MCF 10A (cell line): ENCODE measurements around the gene SNRPD3. TPM values are rescaled to one million over a fixed set of nuclear protein-coding genes. Genes with fewer than 3 reads are reported as not detected.

Source experiments
- BruUV-seq: library from RNA; stranded (reverse); fragments of 400-500 nt; replicated peaks from 2 replicates; lab custom pipeline; 2021; lab: Mats Ljungman, UMichigan
- CTCF ChIA-PET: fragments of 300-600 bp; sonication (Branson Sonifier 250); formaldehyde crosslinking; extraction: SDS; loops from one replicate; lab custom pipeline; 2021; ENCODE audit warnings: antibody characterized with exemption, inconsistent platforms; lab: Yijun Ruan, JAX
- POLR2A ChIA-PET: fragments of 300-600, 350-650 bp; sonication (Branson Sonifier 250); formaldehyde crosslinking; extraction: SDS; loops from one replicate; lab custom pipeline; 2020; ENCODE audit warnings: antibody characterized with exemption, inconsistent platforms; lab: Yijun Ruan, JAX
- DNase-seq: peaks from one replicate; pipeline ENCODE4 v3.0.0-alpha.2; 2018; ENCODE audit not compliant: unreplicated experiment
- H3K27ac Mint-ChIP-seq: one replicate; pipeline ENCODE4 v1.8.0; 2022; ENCODE audit warnings: mild to moderate bottlenecking, low read depth, mixed read lengths; ENCODE audit not compliant: unreplicated experiment
- H3K27me3 Mint-ChIP-seq: one replicate; pipeline ENCODE4 v1.8.0; 2022; ENCODE audit warnings: mixed read lengths; ENCODE audit not compliant: insufficient read depth, unreplicated experiment
- H3K36me3 Mint-ChIP-seq: one replicate; pipeline ENCODE4 v1.8.0; 2022; ENCODE audit warnings: mild to moderate bottlenecking, moderate library complexity, mixed read lengths; ENCODE audit not compliant: insufficient read depth, unreplicated experiment
- H3K4me1 Mint-ChIP-seq: one replicate; pipeline ENCODE4 v1.8.0; 2022; ENCODE audit warnings: mixed read lengths; ENCODE audit not compliant: insufficient read depth, unreplicated experiment
- H3K4me3 Mint-ChIP-seq: one replicate; pipeline ENCODE4 v1.8.0; 2022; ENCODE audit warnings: mild to moderate bottlenecking, moderate library complexity, mixed read lengths; ENCODE audit not compliant: unreplicated experiment
- H3K9me3 Mint-ChIP-seq: one replicate; pipeline ENCODE4 v1.8.0; 2022; ENCODE audit warnings: mixed read lengths; ENCODE audit not compliant: unreplicated experiment
- intact Hi-C: fragments of 100-400 bp; cut with micrococcal nuclease; formaldehyde crosslinking; loops from 2 replicates; pipeline ENCODE4 v1.14.1; 2022
- total RNA-seq: library from RNA; stranded (reverse); gene quantifications from 2 replicates; pipeline ENCODE4 v1.2.3, GENCODE V29; 2022
- TF ChIP-seq, protein P1 (sequence below): fragments of 200-600 bp; IDR thresholded peaks from one replicate; pipeline ENCODE4 v1.8.0; 2022; ENCODE audit warnings: antibody characterized with exemption, mild to moderate bottlenecking; ENCODE audit not compliant: unreplicated experiment

Gene SNRPD3
- total RNA-seq, 1 experiment from 2014 or later = 94.6 TPM

DNA sequence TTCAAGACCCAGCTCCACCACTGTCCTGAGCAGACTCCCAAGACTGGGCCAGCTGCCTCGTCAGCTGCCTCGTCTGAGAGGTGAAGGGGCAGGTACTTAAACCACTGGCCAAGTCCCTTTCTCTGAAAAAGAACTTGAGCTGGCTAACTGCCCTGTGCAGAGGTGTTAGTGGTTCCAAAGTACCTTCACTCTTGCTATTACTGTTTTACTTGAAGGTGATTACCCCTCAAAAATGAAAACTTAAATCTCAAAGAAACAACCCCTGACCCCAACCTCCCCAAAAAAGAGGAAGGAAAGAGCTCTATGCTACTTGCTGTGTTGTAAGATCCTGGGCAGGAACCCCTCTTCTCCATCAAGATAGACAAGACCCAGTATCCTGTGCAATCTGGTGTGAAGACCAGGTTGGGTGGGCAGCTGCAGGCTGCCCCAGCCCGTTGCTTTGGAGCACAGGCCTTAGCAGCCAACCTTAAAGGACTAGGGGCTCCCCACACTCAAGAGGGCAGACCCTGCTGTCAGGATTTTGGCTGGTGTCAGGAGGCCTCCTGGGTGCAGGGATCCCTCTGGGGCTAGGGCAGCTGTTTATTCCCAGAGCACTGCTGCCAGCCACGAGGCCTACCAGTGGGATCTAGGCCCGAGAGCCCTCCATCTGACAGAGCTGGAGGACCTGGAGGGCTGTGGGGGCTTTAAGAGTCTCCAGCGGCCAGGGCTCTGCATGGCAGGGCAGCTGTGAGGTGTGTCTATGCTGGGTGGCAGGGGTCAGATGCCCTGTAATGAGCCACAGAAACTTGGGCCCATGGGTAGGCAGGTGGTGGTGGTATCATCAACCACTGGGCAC, 13.9 kb upstream of the SNRPD3 start:
- no peak for DNase-seq
- no peaks in the 10 kb centered on the region for H3K27me3 Mint-ChIP-seq
- H3K9me3 Mint-ChIP-seq = no peaks in the 10 kb centered on the region
- BruUV-seq = no TSS peak
- intact Hi-C loops = no loop called here
- CTCF ChIA-PET = interaction anchor here (0.6 kb wide), 1 partner anchor 98 kb away, joined by 4 read pairs; no protein-coding TSS in a partner anchor
- no peak overlapping the region for H3K27ac Mint-ChIP-seq
- POLR2A ChIA-PET = interaction anchor here (0.5 to 1.6 kb wide), 2 partner anchors 12 to 116 kb away, joined by 3 to 6 read pairs; no protein-coding TSS in a partner anchor
- no peaks in the 10 kb centered on the region for H3K4me1 Mint-ChIP-seq
- H3K36me3 Mint-ChIP-seq = peaks cover 50% of the 10 kb centered on the region
- TF ChIP-seq, protein P1, sequence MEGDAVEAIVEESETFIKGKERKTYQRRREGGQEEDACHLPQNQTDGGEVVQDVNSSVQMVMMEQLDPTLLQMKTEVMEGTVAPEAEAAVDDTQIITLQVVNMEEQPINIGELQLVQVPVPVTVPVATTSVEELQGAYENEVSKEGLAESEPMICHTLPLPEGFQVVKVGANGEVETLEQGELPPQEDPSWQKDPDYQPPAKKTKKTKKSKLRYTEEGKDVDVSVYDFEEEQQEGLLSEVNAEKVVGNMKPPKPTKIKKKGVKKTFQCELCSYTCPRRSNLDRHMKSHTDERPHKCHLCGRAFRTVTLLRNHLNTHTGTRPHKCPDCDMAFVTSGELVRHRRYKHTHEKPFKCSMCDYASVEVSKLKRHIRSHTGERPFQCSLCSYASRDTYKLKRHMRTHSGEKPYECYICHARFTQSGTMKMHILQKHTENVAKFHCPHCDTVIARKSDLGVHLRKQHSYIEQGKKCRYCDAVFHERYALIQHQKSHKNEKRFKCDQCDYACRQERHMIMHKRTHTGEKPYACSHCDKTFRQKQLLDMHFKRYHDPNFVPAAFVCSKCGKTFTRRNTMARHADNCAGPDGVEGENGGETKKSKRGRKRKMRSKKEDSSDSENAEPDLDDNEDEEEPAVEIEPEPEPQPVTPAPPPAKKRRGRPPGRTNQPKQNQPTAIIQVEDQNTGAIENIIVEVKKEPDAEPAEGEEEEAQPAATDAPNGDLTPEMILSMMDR = no peak
- H3K4me3 Mint-ChIP-seq = no peak overlapping the region

DNA sequence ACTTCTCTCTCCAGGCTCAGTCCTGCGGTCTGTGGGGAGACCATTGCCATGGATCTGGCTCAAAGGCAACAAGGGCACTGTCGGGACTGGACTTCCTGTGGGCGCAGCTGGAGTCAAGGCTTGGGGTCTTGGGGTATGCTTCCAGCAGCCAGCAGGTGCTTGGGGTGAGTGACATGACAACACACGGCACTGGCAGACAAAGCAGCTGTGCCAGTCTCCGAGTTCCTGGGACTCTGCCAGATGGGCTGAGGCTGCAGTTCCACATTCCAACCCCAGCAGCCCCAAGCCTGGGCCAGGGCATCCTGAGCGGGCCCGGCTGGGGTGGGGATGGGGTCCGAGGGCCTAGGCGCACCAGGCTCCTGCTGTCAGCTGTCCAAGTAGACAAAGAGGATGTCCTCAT, 13.2 kb upstream of the SNRPD3 start:
- BruUV-seq = no TSS peak

DNA sequence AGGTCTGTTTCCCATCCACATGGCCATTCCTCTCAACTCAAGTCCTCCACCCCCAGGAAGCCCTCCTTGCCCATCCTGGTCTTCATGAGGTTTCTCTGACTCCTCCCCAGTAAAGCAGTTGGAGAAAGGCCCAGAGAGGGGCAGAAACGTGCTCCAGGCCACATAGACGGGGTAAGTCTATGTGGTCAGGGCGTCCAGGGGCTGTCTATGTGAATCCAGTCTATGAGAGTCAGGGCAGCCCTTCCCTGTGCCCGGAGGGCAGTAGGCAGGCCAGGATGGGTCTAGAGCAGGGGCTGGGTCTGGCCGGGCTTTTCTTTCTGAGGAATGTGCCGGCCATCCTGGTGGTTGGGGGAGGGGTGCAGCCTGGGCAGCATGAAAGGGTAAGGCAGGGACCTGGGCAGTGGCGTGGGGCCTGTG, 12.6 kb upstream of the SNRPD3 start:
- BruUV-seq = no TSS peak
- CTCF ChIA-PET = no interaction called here
- peaks cover 62% of the 10 kb centered on the region for H3K36me3 Mint-ChIP-seq
- intact Hi-C loops = no loop called here
- POLR2A ChIA-PET = no interaction called here
- H3K27ac Mint-ChIP-seq = no peak overlapping the region
- no peak for DNase-seq
- H3K4me3 Mint-ChIP-seq = no peak overlapping the region
- no peaks in the 10 kb centered on the region for H3K4me1 Mint-ChIP-seq
- H3K9me3 Mint-ChIP-seq = no peaks in the 10 kb centered on the region
- no peaks in the 10 kb centered on the region for H3K27me3 Mint-ChIP-seq
- TF ChIP-seq, protein P1 = no peak

More for the DNA sequence above, 13.2 kb upstream of the SNRPD3 start:
- Mint-ChIP-seq H3K36me3 (peaks cover 56% of the 10 kb centered on the region), H3K27me3 (no peaks in the 10 kb centered on the region), H3K27ac (no peak overlapping the region), H3K4me3 (no peak overlapping the region), H3K9me3 (no peaks in the 10 kb centered on the region), H3K4me1 (no peaks in the 10 kb centered on the region)
- DNase-seq = no peak
- CTCF ChIA-PET = no interaction called here
- POLR2A ChIA-PET = interaction anchor here (1.6 kb wide), 1 partner anchor 11 kb away, joined by 6 read pairs; no protein-coding TSS in a partner anchor
- TF ChIP-seq, protein P1 = no peak
- intact Hi-C loops = no loop called here

DNA sequence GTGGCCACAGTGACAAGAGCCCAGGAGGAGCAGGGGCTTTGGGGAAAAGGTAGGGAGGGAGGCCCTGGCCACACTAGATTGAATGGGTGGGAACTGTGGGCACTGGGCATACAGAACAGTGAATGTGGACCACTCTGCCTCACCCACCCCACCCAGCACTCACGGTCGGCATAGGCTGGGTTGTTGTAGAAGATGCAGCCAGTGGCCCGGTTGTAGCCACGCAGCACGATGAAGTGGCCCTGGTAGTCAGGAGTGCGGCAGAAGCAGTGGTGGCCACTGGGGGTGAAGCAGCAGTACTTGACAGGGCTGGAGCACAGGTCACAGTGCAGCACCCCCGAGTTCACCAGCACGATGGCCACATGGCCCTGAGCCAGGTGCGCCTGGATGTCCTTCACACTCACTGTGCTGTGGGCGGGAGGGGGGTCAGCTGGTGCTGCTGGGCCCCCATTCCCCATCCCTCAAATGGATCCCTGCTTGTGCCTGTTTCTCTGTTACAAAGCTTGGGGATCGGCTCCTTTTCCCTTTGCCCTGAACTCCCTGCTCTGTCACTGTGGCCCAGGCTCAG, 12.0 kb upstream of the SNRPD3 start:
- CTCF ChIA-PET = interaction anchor here (1.0 to 1.1 kb wide), 2 partner anchors 11 to 122 kb away, joined by 3 to 4 read pairs; no protein-coding TSS in a partner anchor
- Mint-ChIP-seq H3K36me3 (peaks cover 68% of the 10 kb centered on the region), H3K27ac (no peak overlapping the region), H3K9me3 (no peaks in the 10 kb centered on the region), H3K4me3 (no peak overlapping the region), H3K4me1 (no peaks in the 10 kb centered on the region), H3K27me3 (no peaks in the 10 kb centered on the region)
- intact Hi-C loops = no loop called here
- no peak for DNase-seq
- TF ChIP-seq, protein P1 = no peak
- no TSS peak for BruUV-seq
- POLR2A ChIA-PET = interaction anchor here (0.7 to 2.0 kb wide), 2 partner anchors 8 to 11 kb away, joined by 4 to 17 read pairs; partner anchors contain the start of gene GUCD1
